DND-41 (cell line): ENCODE measurements around the gene AGPAT1.

Source experiments
- ATAC-seq: fragments of 200-7000 bp; cut with Tn5 transposase; 3 replicates; pipeline ENCODE4 v1.9.1; 2021; ENCODE audit warnings: low read depth; ENCODE audit not compliant: insufficient read depth
- DNase-seq: peaks from one replicate; pipeline ENCODE4 v3.0.0-alpha.2; 2020
- H2AFZ ChIP-seq: 2 replicates; pipeline ENCODE4 v1.6.0; 2012; ENCODE audit warnings: low read depth, low read length
- H3K27ac ChIP-seq: 2 replicates; pipeline ENCODE4 v1.5.1; 2012; ENCODE audit warnings: low read length, inconsistent platforms
- H3K27me3 ChIP-seq: fragments of 200-600 bp; sonication (generic); 2 replicates; pipeline ENCODE4 v1.6.0; 2012; ENCODE audit warnings: low read length, mild to moderate bottlenecking, inconsistent platforms; ENCODE audit not compliant: insufficient read depth, poor library complexity
- H3K36me3 ChIP-seq: 2 replicates; pipeline ENCODE4 v1.5.1; 2012; ENCODE audit warnings: low read length, inconsistent platforms; ENCODE audit not compliant: insufficient read depth
- H3K4me1 ChIP-seq: 2 replicates; pipeline ENCODE4 v1.5.1; 2012; ENCODE audit warnings: mild to moderate bottlenecking, low read length; ENCODE audit not compliant: insufficient read depth
- H3K4me2 ChIP-seq: 2 replicates; pipeline ENCODE4 v1.6.0; 2012; ENCODE audit warnings: mild to moderate bottlenecking, moderate library complexity, low read length, inconsistent platforms; ENCODE audit not compliant: insufficient read depth
- H3K4me3 ChIP-seq, 2 experiments: fragments of 200-600 bp in 1 of 2; shearing (Covaris generic) in 1 of 2; 2 replicates each; pipeline ENCODE4 v1.5.1; 2012 to 2016; ENCODE audit warnings: inconsistent platforms in 2 of 2, low read length in 2 of 2, mild to moderate bottlenecking in 2 of 2, low read depth in 1 of 2, moderate library complexity in 1 of 2
- H3K79me2 ChIP-seq: 2 replicates; pipeline ENCODE4 v1.6.0; 2012; ENCODE audit warnings: low read length, inconsistent platforms; ENCODE audit not compliant: insufficient read depth
- H3K9ac ChIP-seq: 2 replicates; pipeline ENCODE4 v1.6.0; 2012; ENCODE audit warnings: low read depth, mild to moderate bottlenecking, inconsistent platforms, low read length, moderate library complexity
- H3K9me3 ChIP-seq: 2 replicates; pipeline ENCODE4 v1.5.1; 2012; ENCODE audit warnings: low read length, moderate library complexity, mild to moderate bottlenecking, inconsistent platforms; ENCODE audit not compliant: insufficient read depth, severe bottlenecking
- H4K20me1 ChIP-seq: 2 replicates; pipeline ENCODE4 v1.6.0; 2012; ENCODE audit warnings: low read length; ENCODE audit not compliant: insufficient read depth
- CTCF ChIP-seq: IDR thresholded peaks from 2 replicates; pipeline ENCODE4 v1.5.1; 2012; ENCODE audit warnings: borderline replicate concordance, low read length, moderate library complexity, mild to moderate bottlenecking; ENCODE audit not compliant: poor library complexity, severe bottlenecking; ENCODE audit errors: extremely low read depth
- EZH2 ChIP-seq: IDR thresholded peaks from 3 replicates; pipeline ENCODE4 v1.6.1; 2012; ENCODE audit warnings: borderline replicate concordance, low read depth, mild to moderate bottlenecking, moderate library complexity, low read length, inconsistent platforms; ENCODE audit not compliant: severe bottlenecking

AGPAT1 gene

GRCh38 chr6:32210191-32210601 lies 34.3 kb upstream of the AGPAT1 start:
- Histone ChIP-seq H3K9me3 (no peaks in the 10 kb centered on the region), H3K27me3 (peaks cover 3% of the 10 kb centered on the region), H3K4me2 (no peak overlapping the region), H3K9ac (no peak overlapping the region), H3K36me3 (no peaks in the 10 kb centered on the region), H3K27ac (no peak overlapping the region), H3K4me3 (no peak overlapping the region), H3K79me2 (no peaks in the 10 kb centered on the region), H4K20me1 (no peaks in the 10 kb centered on the region), H2AFZ (no peak overlapping the region), H3K4me1 (no peaks in the 10 kb centered on the region)
- DNase-seq (no peak), ATAC-seq (no peak)
- TF ChIP-seq CTCF (no peak), EZH2 (no peak)

GRCh38 chr6:32208996-32209395 lies 33.1 kb upstream of the AGPAT1 start:
- TF ChIP-seq CTCF (no peak), EZH2 (no peak)
- no peak overlapping the region for H3K4me2 ChIP-seq
- no peak overlapping the region for H2AFZ ChIP-seq
- no peaks in the 10 kb centered on the region for H4K20me1 ChIP-seq
- no peak overlapping the region for H3K4me3 ChIP-seq
- H3K9ac ChIP-seq = no peak overlapping the region
- H3K36me3 ChIP-seq = no peaks in the 10 kb centered on the region
- no peak overlapping the region for H3K27ac ChIP-seq
- peaks cover 3% of the 10 kb centered on the region for H3K27me3 ChIP-seq
- ATAC-seq (no peak), DNase-seq (no peak)
- H3K4me1 ChIP-seq = no peaks in the 10 kb centered on the region
- H3K9me3 ChIP-seq = no peaks in the 10 kb centered on the region
- H3K79me2 ChIP-seq = no peaks in the 10 kb centered on the region

DNA sequence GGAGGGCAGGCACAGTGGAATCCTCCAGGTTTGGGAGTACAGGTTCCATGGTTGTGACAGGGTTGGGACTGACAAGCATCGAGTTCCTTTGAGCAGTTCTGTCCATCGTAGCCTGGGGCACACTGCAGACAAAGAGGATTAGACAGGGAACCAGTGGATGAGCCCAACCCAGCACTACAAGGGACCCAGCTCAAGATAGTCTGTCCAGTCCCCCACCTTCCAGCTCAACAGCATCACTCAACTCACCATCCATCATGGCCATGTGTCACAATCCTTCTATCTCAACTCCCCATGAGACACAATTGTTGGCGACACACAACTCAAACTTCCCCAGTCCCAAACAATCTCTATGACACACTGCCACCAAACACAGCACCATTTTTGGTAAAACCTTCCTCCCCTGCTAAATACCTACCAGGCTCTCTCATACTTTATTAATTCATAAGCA lies 28.4 kb upstream of the AGPAT1 start:
- no peaks in the 10 kb centered on the region for H3K4me1 ChIP-seq
- no peak overlapping the region for H2AFZ ChIP-seq
- no peak overlapping the region for H3K4me3 ChIP-seq
- H3K27ac ChIP-seq = no peak overlapping the region
- DNase-seq = no peak
- H3K36me3 ChIP-seq = no peaks in the 10 kb centered on the region
- no peak for TF ChIP-seq EZH2
- no peak for TF ChIP-seq CTCF
- H3K27me3 ChIP-seq = no peaks in the 10 kb centered on the region
- H3K9ac ChIP-seq = no peak overlapping the region
- ATAC-seq = no peak
- no peaks in the 10 kb centered on the region for H3K79me2 ChIP-seq
- no peaks in the 10 kb centered on the region for H4K20me1 ChIP-seq
- no peaks in the 10 kb centered on the region for H3K9me3 ChIP-seq
- H3K4me2 ChIP-seq = no peak overlapping the region
